ENCODE measurements around the gene TRIM54.
"Not testable (repeated sequence)": the region's sequence is repeated elsewhere in the genome, so short reads cannot be mapped to it uniquely, and the experiment has no call there.

The TRIM54 gene

GRCh38 chr2:27351802-27352598 lies 69.8 kb downstream of the TRIM54 start:
- Histone ChIP-seq H3K36me3 (peaks cover 43% of the 10 kb centered on the region), H4K20me1 (peaks cover 72% of the 10 kb centered on the region), H3K4me2 (no peak overlapping the region), H3K9me3 (no peaks in the 10 kb centered on the region), H3K9ac (peak overlapping the region; percentile 4; the same call in 1 of the 2 replicates), H3K4me1 (peaks cover 27% of the 10 kb centered on the region), H3K4me3 (no peak overlapping the region), H3K27ac (no peak overlapping the region), H3K27me3 (no peaks in the 10 kb centered on the region)
- TF ChIP-seq Cebpa-rat (IDR thresholded peaks at IDR 0.05): no peak

GRCh38 chr2:27353386-27353761 lies 71.1 kb downstream of the TRIM54 start:
- H3K4me3 ChIP-seq, H3K9ac ChIP-seq, H3K27ac ChIP-seq, H3K27me3 ChIP-seq, H3K9me3 ChIP-seq: not testable (repeated sequence)
- H3K4me1 ChIP-seq: peaks cover 36% of the 10 kb centered on the region
- H3K36me3 ChIP-seq: peaks cover 34% of the 10 kb centered on the region
- H4K20me1 ChIP-seq: peaks cover 58% of the 10 kb centered on the region
- H3K4me2 ChIP-seq: peak overlapping the region; percentile 90

- Histone ChIP-seq H3K27me3 (no peaks in the 10 kb centered on the region), H3K9me3 (no peaks in the 10 kb centered on the region), H3K9ac (no peak overlapping the region), H3K36me3 (peaks cover 32% of the 10 kb centered on the region), H3K4me1 (peaks cover 38% of the 10 kb centered on the region), H3K4me3 (no peak overlapping the region), H3K4me2 (peak overlapping the region; percentile 90), H4K20me1 (peaks cover 54% of the 10 kb centered on the region), H3K27ac (no peak overlapping the region)
- TF ChIP-seq Cebpa-rat (IDR thresholded peaks at IDR 0.05): no peak
These were observed 71.8 kb downstream of the TRIM54 start for GRCh38 chr2:27353762-27354596.

GRCh38 chr2:27354597-27354927 lies 72.3 kb downstream of the TRIM54 start:
- no peak overlapping the region for H3K4me3 ChIP-seq
- peaks cover 49% of the 10 kb centered on the region for H4K20me1 ChIP-seq
- H3K27ac ChIP-seq: no peak overlapping the region
- peak overlapping the region; percentile 90; the same call in 1 of the 2 replicates for H3K4me2 ChIP-seq
- H3K9ac ChIP-seq: no peak overlapping the region
- H3K9me3 ChIP-seq: no peaks in the 10 kb centered on the region
- H3K4me1 ChIP-seq: peaks cover 38% of the 10 kb centered on the region
- H3K36me3 ChIP-seq: peaks cover 30% of the 10 kb centered on the region
- no peak for TF ChIP-seq Cebpa-rat (IDR thresholded peaks at IDR 0.05)
- no peaks in the 10 kb centered on the region for H3K27me3 ChIP-seq

- no peak for TF ChIP-seq Cebpa-rat (IDR thresholded peaks at IDR 0.05)
- H3K27ac ChIP-seq: peak overlapping the region; percentile 96
These were observed 73.8 kb downstream of the TRIM54 start for GRCh38 chr2:27356056-27356381.

GRCh38 chr2:27356382-27357181 lies 74.4 kb downstream of the TRIM54 start, which contains the start of gene GTF3C2:
GTF3C2 (minus strand) TSS chr2:27356764; CDS start chr2:27343554, 13,210 bp downstream.
- peak within 1 kb of the TSS; percentile 82 for H3K4me3 ChIP-seq

More at GRCh38 chr2:27356056-27356381, 73.8 kb downstream of the TRIM54 start:
- Histone ChIP-seq H3K4me1 (peaks cover 38% of the 10 kb centered on the region), H3K9ac (peak overlapping the region; percentile 94), H3K27me3 (no peaks in the 10 kb centered on the region), H3K4me3 (peak overlapping the region; percentile 82), H3K9me3 (no peaks in the 10 kb centered on the region), H3K36me3 (peaks cover 20% of the 10 kb centered on the region; the same call in 1 of the 2 replicates), H4K20me1 (peaks cover 35% of the 10 kb centered on the region), H3K4me2 (peak overlapping the region; percentile 90)

More at GRCh38 chr2:27356382-27357181, 74.4 kb downstream of the TRIM54 start, which contains the start of gene GTF3C2:
- no peaks in the 10 kb centered on the region for H3K9me3 ChIP-seq
- peak within 1 kb of the TSS; percentile 94 for H3K9ac ChIP-seq
- H4K20me1 ChIP-seq: peaks cover 29% of the 10 kb centered on the region
- 0 out of 2 replicates have a peak, but pooled peaks have one; percentile 17 for TF ChIP-seq Cebpa-rat (IDR thresholded peaks at IDR 0.05)
- peak within 1 kb of the TSS; percentile 90 for H3K4me2 ChIP-seq
- H3K4me1 ChIP-seq: peaks cover 38% of the 10 kb centered on the region
- peaks cover 18% of the 10 kb centered on the region; the same call in 1 of the 2 replicates for H3K36me3 ChIP-seq
- peak within 1 kb of the TSS; percentile 96 for H3K27ac ChIP-seq
- no peaks in the 10 kb centered on the region for H3K27me3 ChIP-seq
